Stimulated activated CD4-positive, alpha-beta T cell treated with anti-CD3 and anti-CD28 coated beads, TNF-alpha, amount 100 ng/mL, for 48 hours (primary cell): Measurements from ENCODE around the gene SLC35D2.
"Not testable (repeated sequence)": the region's sequence is repeated elsewhere in the genome, so short reads cannot be mapped to it uniquely, and the experiment has no call there.

Experiments
- DNase-seq, 3 donors: peaks; one replicate each; pipeline ENCODE4 v3.0.0-alpha.2; 2020; ENCODE audit warnings: low read depth in 3 of 3

The SLC35D2 gene

DNA sequence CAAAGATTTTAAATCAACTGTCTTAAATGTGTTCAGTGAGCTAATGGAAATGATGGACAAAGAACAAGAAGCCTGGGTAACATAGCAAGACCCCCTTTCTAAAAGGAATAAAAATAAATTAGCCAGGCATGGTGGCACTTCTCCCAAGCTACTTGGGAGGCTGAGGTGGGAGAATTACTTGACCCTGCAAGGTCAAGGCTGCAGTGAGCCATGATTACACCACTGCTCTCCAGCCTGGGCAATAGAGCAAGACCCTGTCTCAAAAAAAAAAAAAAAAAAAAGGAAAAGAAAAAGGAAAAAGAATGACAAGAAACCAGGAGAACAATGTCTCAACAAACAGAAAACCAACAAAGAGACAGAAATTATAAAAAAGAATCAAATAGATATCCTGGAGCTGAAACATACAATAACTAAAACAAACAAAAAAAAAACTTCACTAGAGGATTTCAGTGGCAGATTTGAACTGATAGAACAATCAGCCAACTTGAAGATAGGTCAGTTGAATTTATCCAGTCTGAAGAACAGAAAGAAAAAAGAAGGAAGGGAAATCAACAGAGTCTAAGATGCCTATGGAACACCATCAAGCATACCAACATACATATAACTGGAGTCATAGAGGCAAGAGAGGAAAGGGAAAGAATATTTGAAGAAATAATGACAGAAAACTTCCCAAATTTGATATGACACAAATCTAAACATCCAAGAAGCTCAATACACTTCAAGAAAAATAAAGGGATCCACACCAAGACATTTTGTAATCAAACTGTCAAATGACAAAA, 16.8 kb upstream of the SLC35D2 start:
- DNase-seq, result no peak

DNA sequence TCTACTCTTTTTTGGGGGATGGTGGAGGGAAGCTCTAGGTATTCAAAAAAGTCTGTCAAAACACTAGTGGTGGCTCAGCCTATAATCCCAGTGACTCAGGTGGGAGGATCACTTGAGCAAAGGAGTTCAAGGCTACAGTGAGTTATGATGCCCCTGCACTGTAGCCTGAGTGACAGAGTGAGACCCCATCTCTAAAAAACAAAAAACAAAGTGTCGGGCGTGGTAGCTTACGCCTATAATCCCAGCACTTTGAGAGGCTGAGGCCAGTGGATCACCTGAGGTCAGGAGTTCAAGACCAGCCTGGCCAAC, 15.8 kb upstream of the SLC35D2 start:
- no peak for DNase-seq

GRCh38 chr9:96398582-96399324, 15.2 kb upstream of the SLC35D2 start:
- no peak for DNase-seq

GRCh38 chr9:96395964-96396363, 12.5 kb upstream of the SLC35D2 start:
- DNase-seq, result no peak

- no peak for DNase-seq
These were observed 11.5 kb upstream of the SLC35D2 start for GRCh38 chr9:96394832-96395496.

DNA sequence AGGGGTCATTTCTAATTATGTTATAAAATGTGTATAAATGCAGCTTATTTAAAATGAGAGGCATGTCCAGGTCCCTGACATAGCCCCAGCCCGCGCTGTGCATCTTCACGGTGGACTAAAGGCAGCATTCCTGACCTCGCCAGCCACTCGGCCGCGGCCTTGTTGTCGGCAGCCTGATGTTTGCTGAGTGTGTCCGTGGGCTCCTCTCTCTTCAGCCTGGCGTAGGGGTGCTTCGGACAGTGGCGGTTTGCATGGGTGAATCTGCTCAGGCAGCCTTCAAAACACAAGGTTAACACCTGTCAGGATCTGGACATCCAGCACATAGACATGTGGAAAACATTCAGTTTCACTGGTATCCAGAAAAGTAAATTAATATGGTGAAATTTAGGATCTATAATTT, 8.8 kb upstream of the SLC35D2 start:
- DNase-seq, result no peak

GRCh38 chr9:96391021-96391765, 7.7 kb upstream of the SLC35D2 start:
- no peak for DNase-seq

DNA sequence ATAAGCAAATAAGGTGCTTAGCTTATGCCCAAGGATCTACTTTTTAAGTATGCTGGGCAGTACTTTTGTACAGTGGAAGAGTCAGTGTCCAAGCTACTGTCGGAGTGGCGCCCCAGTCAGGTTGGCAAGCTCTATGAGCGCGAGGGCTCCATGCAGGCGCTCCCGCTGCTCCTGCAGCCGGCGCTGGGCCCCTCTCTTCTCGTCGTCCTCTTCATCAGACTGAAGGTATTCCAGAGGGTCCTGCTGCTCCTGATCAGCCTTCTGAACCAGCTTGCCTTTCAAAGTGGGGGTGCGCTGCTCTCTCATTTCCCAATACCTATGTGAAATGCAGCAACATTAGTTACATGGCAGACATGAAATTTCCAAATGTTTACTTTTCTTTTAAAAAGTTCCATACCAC, 4.6 kb upstream of the SLC35D2 start:
- no peak for DNase-seq

DNA sequence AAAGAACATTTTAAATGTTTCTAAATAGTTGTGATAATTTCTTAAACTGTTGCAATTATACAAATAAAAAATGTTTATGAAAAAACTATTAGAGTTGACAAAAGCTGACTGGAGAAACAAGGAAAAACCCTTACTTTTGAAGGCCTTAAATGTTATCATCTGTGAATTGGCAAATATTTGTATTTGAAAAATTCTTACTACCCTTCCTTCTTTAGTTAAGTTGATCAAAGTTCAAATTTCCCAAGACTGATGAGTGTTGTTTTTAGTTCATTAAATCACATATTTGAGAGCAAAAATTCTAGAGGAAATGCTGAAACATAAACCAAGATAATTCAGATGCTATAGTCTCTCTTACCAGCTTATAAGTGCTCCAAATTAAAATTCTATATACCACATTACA, 2.6 kb upstream of the SLC35D2 start:
- DNase-seq, result no peak

DNA sequence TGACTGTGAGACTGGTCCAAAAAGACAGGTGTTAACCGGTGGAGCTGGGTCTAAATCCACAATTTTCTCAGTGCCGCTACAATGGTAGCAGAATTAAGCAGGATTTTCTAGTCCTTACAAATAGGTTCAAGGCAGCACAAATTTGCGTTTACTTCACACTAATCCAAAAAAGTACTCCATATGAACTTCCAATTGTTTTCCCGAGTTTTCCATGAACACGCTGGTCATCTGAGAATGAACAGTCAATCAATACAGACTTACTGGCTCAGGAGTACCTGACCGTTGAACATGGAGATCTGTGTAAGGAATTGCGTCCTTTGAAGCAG, 709 bp downstream of the SLC35D2 start:
- DNase-seq, result no peak

- DNase-seq, result no peak
These were observed 1.3 kb downstream of the SLC35D2 start for GRCh38 chr9:96382175-96382574.

GRCh38 chr9:96381696-96382095, 1.8 kb downstream of the SLC35D2 start:
- no peak for DNase-seq

DNA sequence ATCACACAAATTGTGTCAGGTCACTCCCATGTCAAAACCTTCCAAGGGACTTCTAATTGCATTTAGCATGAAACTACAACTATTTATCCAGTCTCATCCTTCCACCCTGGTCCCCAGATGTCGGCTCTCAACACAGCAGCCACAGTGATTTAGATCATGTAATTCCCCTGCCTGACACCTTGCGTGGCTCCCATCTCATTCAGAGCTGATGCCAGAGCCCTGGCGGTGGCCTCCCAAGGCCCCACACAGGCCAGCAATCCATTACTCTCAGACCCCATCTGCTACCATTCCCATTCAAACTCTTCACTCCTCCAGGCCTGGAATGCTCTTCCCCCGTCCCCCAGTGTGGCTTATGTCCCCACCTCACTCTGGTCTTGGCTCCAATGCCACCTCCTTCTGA, 2.4 kb downstream of the SLC35D2 start:
- DNase-seq, result no peak

- DNase-seq, result no peak
These were observed 4.0 kb downstream of the SLC35D2 start for GRCh38 chr9:96379461-96379860.

GRCh38 chr9:96378187-96378586, 5.3 kb downstream of the SLC35D2 start:
- DNase-seq, result no peak

DNA sequence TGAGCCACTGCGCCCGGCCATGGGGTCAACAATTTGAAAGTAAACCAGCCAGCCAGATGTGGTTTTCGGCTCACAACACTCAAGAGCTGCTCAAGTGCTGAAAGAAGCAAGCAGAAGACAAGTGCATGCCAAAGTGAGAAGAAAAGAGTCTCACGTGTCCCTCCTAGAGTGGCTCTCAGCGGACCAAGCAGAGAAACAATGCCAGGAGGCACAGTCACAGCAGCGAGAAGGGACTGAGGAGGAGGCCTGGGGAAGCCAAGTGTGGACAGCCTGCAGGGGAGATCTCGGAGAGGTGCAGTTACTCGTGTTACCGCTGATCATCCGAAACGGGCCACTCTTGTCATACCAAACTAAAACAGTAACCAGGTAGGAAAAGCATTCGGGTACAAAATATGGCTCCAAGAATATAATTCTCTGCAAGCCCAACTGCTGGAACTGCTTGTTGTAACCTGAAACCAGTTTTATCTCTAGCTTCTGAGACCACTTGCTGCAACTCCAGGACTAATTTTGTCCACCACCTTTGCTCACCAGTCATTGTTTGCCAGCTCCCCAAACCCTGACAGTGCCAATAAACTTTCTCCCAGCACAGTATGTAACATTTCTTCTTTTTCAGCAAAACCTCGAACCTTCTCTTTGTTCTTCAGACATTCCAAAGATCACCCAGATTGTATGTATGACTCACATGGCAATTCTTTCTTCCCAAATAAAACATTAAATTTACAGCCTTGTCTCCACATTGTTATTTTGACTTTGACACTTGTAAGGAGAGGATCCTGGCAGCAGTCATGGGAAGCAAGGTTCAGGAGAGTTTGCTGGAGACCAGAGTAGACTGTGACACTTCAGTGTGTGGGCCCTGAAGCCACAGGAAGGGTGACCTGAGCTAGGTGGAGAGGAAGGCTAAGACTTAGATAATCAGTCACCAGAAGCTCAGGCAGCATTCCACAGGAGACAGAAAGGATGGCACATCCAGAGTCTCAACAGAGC, 6.3 kb downstream of the SLC35D2 start:
- DNase-seq, result no peak

DNA sequence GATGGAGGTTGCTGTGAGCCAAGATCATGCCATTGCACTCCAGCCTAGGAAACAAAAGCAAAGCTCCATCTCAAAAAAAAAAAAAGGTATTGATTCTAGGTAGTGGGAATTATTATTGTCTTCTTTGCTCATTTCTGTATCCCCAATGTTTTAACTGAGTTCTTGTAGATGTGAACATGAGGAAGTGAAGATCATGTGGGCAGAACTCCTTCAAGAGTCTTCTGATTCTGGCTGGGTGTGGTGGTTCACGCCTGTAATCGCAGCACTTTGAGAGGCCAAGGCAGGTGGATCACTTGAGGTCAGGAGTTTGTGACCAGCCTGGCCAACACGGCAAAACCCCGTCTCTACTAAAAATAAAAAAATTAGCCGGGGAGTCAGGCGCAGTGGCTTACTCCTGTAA, 8.0 kb downstream of the SLC35D2 start:
- DNase-seq, result not testable (repeated sequence)

DNA sequence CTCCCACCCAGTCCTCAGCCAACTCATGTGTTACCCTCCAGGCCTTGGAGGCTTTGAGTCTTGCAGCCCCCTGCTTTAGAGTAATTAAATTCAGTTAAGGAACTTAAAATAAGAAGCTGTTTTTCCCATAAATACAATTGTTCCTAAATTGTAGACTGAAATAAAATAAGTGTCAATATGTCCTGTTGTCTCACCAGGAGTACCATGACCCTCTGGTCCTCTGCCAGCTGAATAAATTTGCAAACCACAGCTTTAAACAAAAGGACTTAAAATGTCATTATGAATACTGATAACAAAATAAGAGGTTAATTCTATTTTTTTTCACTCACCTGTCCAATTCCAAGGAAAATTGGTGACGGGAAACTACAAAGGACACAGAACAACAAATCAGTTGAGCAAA, 15.6 kb downstream of the SLC35D2 start:
- no peak for DNase-seq

DNA sequence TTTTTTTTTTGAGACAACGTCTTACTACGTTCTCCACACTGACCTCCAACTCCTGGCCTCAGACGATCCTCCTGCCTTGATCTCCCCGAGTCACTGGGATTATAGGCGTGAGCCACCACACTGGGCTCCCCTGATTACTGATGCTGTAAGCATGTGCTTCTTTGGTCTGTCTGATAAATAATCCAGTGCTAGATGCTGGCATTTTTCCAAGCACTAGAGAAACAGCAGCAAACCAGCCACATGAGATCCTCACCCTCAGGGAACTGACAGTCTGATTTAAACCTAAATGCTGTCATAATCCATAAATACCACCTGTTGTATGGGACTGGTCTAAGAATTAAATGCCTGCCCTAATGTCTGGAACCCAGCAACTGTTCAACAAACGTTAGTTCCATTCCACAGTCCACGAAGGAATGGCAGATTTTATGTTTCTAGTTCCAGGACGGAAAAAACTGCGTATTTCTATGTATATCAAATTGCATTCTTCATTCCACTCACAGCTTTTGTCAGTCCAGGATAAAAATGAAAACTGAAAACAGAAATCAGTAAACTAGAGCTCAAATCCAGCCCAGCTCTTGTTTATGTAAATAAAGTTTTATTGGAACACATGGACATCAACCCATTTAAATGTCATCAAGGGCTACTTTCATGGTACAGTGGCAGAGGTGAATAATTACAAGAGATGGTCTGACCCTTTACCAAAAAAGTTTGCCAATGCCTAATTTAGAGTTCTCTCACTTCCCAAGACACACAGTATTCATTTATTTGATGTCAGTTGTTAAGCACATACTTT, 20.1 kb downstream of the SLC35D2 start:
- no peak for DNase-seq

- not testable (repeated sequence) for DNase-seq
These were observed 21.4 kb downstream of the SLC35D2 start for GRCh38 chr9:96362119-96362518.
